CD4-positive, alpha-beta T cell treated with Interleukin-4 for 4 hours (primary cell): ENCODE results near the gene DLGAP4.

ENCODE experiments used
- DNase-seq: peaks from one replicate; pipeline ENCODE4 v3.0.0-alpha.2; 2020

The DLGAP4 gene

DNA sequence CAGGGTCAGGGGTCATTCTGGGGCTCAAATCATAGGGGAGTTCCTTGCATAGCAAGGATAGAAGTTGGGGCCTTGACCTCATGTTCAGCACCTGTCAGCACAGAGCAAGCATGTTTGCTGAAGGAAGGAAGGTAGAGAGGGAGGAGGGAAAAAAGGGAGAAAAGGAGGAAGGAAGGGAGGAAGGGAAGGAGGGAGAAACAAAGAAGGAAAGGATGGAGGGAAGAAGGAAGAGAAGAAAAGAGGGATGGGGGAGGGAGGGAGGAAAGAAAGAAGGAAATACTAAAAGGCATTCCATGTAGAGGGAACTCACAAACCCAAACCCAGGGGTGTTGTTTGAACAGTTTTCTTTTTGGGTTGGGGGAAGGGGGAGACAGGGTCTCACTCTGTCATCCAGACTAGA lies 80.1 kb downstream of the DLGAP4 start:
- no peak for DNase-seq

DNA sequence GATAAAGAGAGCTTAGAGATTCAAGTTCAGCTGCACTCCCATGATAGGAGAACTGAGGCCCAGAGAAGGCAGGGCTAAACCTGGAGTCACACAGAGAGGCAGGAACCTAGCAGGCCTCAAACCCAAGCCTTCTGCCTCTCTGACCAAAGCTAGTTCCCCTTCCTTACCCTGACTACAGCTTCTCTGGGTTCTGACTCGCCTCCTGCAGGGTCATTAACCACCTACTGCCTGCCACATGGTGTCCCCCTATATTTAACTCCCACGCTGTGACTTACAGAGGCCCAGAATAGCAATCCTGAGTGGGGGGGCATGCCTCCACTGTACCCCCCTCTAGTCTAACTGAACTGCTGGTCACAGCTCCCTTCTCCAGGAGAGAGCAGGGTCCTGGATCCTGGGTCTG lies 84.1 kb downstream of the DLGAP4 start:
- no peak for DNase-seq

GRCh38 chr20:36390719-36391415 lies 84.7 kb downstream of the DLGAP4 start:
- DNase-seq: no peak

- no peak for DNase-seq
These were observed 85.3 kb downstream of the DLGAP4 start for GRCh38 chr20:36391456-36391855.

DNA sequence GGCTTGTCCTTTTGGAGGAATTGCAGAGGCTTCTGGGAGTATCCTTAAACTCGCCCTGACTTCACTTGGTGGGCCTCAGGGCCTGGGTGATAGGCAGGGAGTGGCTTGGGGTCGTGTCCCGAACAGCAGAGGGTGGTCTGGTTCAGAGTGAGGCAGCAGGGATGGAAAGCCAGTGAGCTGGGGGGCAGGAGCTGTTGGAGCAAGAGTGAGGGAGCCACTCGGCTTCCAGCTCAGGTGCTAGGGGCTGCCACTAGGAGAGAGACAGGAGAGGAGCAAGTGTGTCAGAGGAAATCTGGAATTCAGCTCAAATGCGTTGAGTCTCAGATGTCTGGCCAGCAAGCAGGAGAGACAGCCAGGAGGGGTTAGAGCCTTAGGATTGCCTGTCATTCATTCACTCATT lies 85.8 kb downstream of the DLGAP4 start:
- no peak for DNase-seq

GRCh38 chr20:36392989-36393388 lies 86.8 kb downstream of the DLGAP4 start:
- no peak for DNase-seq

DNA sequence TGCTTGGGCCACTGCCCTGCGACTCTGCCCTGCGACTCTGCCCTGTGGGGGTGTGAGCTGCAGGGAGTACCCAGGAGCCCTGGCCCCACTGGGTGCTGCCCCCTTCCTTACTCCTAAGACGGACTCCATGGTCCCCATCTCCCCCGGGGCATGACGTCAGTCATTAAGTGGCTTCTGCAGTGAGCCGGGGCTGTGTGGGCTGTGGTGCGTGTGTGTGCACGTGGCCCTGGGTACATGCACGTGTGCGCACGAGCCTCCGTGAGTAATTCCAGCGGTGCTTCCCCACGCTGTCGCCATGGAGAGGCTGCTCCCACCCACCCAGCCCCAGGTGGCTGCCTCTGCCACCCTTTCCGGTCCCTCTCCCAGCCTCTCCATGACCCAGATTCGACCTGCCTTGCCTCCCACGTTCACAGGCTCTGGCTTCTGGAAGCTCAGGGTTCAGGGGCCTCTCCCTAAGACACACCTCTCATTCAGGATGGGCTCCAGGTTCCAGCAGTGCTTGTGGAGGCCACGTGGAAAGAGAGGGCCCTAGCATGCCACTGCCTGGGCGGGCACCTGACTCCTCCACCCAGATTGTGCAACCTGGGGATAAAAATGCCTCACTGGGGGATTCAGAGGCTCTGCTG lies 88.3 kb downstream of the DLGAP4 start:
- no peak for DNase-seq

GRCh38 chr20:36396340-36396739 lies 90.2 kb downstream of the DLGAP4 start:
- DNase-seq: no peak

DNA sequence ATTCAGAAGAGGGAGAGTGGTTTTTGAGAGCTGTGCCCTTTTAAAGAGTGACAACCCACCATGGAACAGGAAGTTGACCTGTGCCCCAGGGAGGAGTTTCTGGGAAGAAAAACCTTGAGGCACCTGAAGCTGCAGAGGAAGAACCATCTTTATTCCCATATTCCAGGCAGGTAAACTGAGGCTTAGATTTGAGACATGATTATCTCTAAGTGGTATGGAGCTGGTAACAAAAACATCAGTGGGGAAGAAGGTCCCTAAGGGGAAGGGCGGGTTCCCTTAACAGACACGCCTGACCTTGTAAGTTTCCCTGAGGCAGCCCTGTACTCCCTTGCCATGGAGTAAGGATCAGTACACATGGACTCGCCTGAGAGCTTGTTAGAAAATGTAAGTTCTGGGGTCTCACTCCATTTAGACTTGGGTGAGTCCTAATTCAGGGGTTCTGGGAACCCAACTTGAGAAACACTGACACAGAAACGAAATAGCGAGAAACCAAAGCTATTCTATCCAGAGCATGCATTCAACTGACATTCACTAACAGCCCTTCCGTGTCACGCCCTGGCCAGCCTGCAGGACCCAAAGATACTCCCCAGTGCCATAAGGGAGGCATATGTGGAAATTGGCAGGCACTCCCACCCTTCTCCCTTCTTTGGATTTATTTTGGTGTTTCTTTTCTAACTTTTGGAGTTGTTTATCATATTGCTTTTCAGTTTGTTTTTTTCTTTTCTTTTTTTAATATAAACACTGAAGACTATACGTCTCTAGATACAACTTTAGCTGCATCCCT lies 90.9 kb downstream of the DLGAP4 start:
- no peak for DNase-seq

GRCh38 chr20:36398515-36398914 lies 92.4 kb downstream of the DLGAP4 start:
- DNase-seq: no peak

GRCh38 chr20:36399147-36399968 lies 93.2 kb downstream of the DLGAP4 start:
- no peak for DNase-seq

- DNase-seq: no peak
These were observed 93.9 kb downstream of the DLGAP4 start for GRCh38 chr20:36399969-36400545.

DNA sequence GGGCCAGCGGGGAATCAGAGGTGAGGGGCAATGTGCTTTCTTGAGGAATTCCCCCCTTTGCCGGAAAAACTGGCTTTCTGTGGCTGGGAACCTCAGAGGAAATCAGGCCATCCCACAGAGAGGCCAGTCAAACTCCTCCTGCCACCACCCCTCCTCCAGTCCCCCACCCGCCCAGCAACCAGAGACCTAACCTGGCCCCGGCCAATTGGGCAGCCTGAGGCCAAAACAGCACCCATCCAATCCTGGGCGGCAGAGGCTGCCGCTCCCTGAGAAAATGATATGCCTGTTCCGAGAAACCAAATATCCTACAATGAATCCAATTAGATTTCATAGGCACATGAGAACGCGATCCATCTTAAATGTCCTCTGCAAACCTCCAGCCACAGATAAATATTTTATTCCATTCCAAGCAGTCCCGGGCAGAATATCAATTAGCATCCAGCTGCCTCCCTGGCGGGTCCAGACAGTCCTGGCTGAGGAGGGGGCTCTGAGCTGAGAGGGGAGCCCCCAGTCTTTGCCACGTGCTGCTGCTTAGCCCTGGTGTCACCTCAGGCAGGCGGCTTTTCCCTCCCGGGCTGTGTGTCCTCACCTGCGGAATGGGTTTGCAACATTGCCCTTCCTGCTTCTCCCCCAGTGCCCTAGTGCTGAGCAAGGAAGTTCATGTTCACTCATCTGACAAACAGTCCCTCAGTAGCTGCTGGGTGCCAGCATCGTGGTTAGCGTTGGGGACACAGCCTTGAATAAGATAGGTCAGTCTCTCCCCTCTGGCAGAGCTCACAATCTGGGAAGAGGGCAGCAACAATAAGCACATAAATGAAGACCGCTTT lies 95.0 kb downstream of the DLGAP4 start:
- no peak for DNase-seq

DNA sequence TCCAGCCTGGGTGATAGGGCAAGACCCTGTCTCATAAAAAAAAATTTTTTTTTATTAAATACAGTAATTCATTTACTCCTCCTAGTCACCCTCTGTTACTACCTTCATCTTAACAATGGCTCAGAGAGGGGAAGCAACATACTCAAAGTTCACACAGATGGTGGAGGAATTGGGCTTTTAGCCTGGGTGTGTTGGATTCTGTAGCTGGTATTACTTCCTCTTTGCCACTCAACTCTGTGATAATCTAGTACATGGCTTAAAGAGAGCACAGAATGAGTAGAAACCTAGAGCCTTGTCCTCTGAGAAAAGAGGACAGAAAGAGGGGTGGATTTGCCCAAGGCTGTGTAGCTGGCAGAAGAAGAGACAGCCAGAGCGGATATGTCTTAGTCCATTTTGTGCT lies 96.6 kb downstream of the DLGAP4 start:
- no peak for DNase-seq

- DNase-seq: no peak
These were observed 98.4 kb downstream of the DLGAP4 start for GRCh38 chr20:36404435-36404978.

GRCh38 chr20:36405255-36405654 lies 99.1 kb downstream of the DLGAP4 start:
- no peak for DNase-seq

GRCh38 chr20:36407199-36407733 lies 101.1 kb downstream of the DLGAP4 start:
- no peak for DNase-seq

DNA sequence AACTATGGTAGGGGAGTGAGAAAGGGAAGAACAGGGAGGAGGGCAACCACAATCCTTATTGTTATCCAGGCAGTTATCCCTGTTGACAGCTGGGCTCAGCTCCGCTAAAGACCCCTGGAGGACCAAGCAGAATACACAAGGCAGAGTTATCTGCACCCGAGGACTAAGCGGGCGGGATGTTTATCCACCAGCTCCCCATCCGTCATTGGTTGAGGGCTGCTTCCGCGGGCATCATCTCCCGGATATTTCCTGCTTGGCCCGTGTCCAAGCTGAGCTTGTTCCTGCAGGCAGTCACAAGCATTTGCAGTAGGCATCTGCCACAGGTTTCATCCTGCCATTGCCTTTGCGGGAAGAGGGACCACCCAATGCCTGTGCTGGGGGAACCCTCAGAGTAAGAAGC lies 102.1 kb downstream of the DLGAP4 start:
- no peak for DNase-seq

DNA sequence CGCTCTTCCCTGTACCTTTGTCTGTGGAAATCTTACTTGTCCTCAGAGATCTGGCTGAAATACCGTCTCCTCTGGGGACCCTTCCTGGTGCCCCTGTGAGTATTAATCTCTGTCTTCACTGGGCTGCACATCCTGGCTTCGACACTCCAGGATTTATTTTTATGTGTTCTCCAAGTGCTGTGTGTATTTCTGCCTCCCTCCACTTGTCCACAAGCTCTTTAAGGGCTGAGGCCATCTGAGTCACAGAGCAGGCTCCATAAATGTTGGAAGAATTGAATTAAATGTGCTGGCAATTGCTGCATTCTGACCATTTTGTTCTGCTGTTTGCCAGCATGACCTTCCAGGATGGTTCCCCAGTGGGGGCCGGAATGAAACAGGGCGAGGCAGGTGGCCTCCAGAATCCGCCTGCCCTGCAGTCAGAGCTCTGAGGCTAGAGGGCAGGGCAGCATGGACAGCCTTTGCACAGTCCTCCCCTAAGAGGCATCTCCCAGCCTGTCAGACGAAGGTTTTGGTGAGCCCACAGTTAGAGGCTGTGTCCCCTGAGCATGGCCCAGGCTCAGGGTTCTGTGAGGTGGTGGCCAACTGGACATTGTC lies 105.8 kb downstream of the DLGAP4 start:
- no peak for DNase-seq

DNA sequence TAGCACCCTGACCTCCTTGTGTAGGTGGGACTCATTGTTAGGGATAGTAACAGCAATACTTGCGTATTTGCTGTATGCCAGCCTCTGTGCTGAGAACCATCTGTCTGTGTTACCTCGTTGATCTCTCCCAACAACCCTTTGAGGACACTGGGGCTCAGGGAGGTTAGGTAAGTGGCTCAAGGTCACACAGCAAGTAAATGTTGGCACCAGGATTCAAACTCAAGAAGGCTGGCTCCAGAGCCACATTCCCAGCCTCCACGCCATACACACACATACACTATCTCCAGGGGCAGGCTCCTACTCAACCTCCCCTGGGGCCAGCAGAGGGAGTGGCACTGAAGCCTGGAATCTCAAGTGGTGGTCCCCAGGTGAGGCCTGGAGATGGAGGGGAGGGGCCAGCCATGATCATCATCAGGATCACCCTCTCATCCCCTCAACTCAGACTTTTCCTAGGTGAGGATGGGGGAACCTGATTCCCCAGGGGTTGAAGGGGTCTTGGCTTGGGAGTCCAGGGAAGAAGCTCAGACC lies 109.4 kb downstream of the DLGAP4 start:
- DNase-seq: no peak

DNA sequence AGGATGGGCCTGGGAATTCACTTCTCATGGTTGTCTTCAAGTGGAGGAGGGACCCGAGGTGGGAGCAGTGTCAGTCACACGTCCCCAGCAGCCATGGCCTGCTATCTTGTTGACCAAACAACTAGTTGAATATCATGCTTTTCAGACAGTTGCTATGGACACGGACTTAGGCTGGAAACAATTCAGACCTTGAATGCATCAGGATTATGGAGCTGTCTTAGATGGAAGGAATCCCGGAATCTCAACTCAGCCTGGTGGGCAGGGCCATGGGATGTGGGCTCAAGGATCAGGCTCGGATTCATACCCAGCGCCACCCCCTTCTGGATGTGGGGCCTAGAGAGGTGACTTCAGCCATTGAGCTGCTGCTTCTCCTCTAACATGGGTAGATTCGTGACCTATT lies 112.6 kb downstream of the DLGAP4 start:
- DNase-seq: no peak
